ENCODE data around the gene CXXC5.

CXXC5 gene

GRCh38 chr5:139662617-139663016 is 14.5 kb downstream of the CXXC5 start:
- Mint-ChIP-seq H3K4me3 (no peak overlapping the region), H3K4me1 (ENCODE audit: low read depth) (peaks cover 10% of the 10 kb centered on the region), H3K9me3 (no peaks in the 10 kb centered on the region), H3K27ac (no peak overlapping the region), H3K27me3 (ENCODE audit: low read depth) (no peaks in the 10 kb centered on the region), H3K36me3 (ENCODE audit: low read depth) (no peaks in the 10 kb centered on the region)

- Mint-ChIP-seq H3K9me3 (no peaks in the 10 kb centered on the region), H3K4me1 (ENCODE audit: low read depth) (peaks cover 14% of the 10 kb centered on the region), H3K27ac (no peak overlapping the region), H3K27me3 (ENCODE audit: low read depth) (no peaks in the 10 kb centered on the region), H3K36me3 (ENCODE audit: low read depth) (no peaks in the 10 kb centered on the region), H3K4me3 (no peak overlapping the region)
Observed at GRCh38 chr5:139663207-139664085, 15.3 kb downstream of the CXXC5 start.

- no peak overlapping the region for H3K4me3 Mint-ChIP-seq
- no peaks in the 10 kb centered on the region for H3K27me3 Mint-ChIP-seq (ENCODE audit: low read depth)
- no peaks in the 10 kb centered on the region for H3K36me3 Mint-ChIP-seq (ENCODE audit: low read depth)
- H3K27ac Mint-ChIP-seq: no peak overlapping the region
- peaks cover 16% of the 10 kb centered on the region for H3K4me1 Mint-ChIP-seq (ENCODE audit: low read depth)
- no peaks in the 10 kb centered on the region for H3K9me3 Mint-ChIP-seq
Observed at GRCh38 chr5:139664086-139664693, 16.0 kb downstream of the CXXC5 start.

- peaks cover 19% of the 10 kb centered on the region for H3K4me1 Mint-ChIP-seq (ENCODE audit: low read depth)
- H3K36me3 Mint-ChIP-seq (ENCODE audit: low read depth): no peaks in the 10 kb centered on the region
- no peak overlapping the region for H3K4me3 Mint-ChIP-seq
- H3K27me3 Mint-ChIP-seq (ENCODE audit: low read depth): peaks cover 4% of the 10 kb centered on the region
- no peaks in the 10 kb centered on the region for H3K9me3 Mint-ChIP-seq
- H3K27ac Mint-ChIP-seq: no peak overlapping the region
Observed at GRCh38 chr5:139664727-139665351, 16.7 kb downstream of the CXXC5 start.

- no peaks in the 10 kb centered on the region for H3K9me3 Mint-ChIP-seq
- H3K4me3 Mint-ChIP-seq: no peak overlapping the region
- no peak overlapping the region for H3K27ac Mint-ChIP-seq
- H3K27me3 Mint-ChIP-seq (ENCODE audit: low read depth): peaks cover 7% of the 10 kb centered on the region
- no peaks in the 10 kb centered on the region for H3K36me3 Mint-ChIP-seq (ENCODE audit: low read depth)
- peaks cover 25% of the 10 kb centered on the region for H3K4me1 Mint-ChIP-seq (ENCODE audit: low read depth)
Observed at GRCh38 chr5:139665626-139666025, 17.5 kb downstream of the CXXC5 start.

- peaks cover 7% of the 10 kb centered on the region for H3K27me3 Mint-ChIP-seq (ENCODE audit: low read depth)
- H3K27ac Mint-ChIP-seq: no peak overlapping the region
- no peaks in the 10 kb centered on the region for H3K36me3 Mint-ChIP-seq (ENCODE audit: low read depth)
- H3K4me1 Mint-ChIP-seq (ENCODE audit: low read depth): peaks cover 26% of the 10 kb centered on the region
- H3K4me3 Mint-ChIP-seq: no peak overlapping the region
- H3K9me3 Mint-ChIP-seq: no peaks in the 10 kb centered on the region
Observed at GRCh38 chr5:139666551-139666950, 18.4 kb downstream of the CXXC5 start.

- peaks cover 26% of the 10 kb centered on the region for H3K4me1 Mint-ChIP-seq (ENCODE audit: low read depth)
- H3K27me3 Mint-ChIP-seq (ENCODE audit: low read depth): peaks cover 7% of the 10 kb centered on the region
- no peak overlapping the region for H3K27ac Mint-ChIP-seq
- peak overlapping the region; percentile 21 for H3K4me3 Mint-ChIP-seq
- H3K36me3 Mint-ChIP-seq (ENCODE audit: low read depth): no peaks in the 10 kb centered on the region
- no peaks in the 10 kb centered on the region for H3K9me3 Mint-ChIP-seq
Observed at GRCh38 chr5:139667001-139667729, 19.0 kb downstream of the CXXC5 start.

GRCh38 chr5:139667730-139668063 is 19.5 kb downstream of the CXXC5 start:
- Mint-ChIP-seq H3K27ac (no peak overlapping the region), H3K4me1 (ENCODE audit: low read depth) (peaks cover 26% of the 10 kb centered on the region)

GRCh38 chr5:139668064-139668880 is 20.1 kb downstream of the CXXC5 start:
- H3K27me3 Mint-ChIP-seq (ENCODE audit: low read depth): peaks cover 7% of the 10 kb centered on the region
- H3K4me3 Mint-ChIP-seq: peak overlapping the region; percentile 58
- H3K4me1 Mint-ChIP-seq (ENCODE audit: low read depth): peaks cover 26% of the 10 kb centered on the region
- peak overlapping the region; percentile 52 for H3K27ac Mint-ChIP-seq
- H3K36me3 Mint-ChIP-seq (ENCODE audit: low read depth): no peaks in the 10 kb centered on the region
- H3K9me3 Mint-ChIP-seq: no peaks in the 10 kb centered on the region

More at GRCh38 chr5:139667730-139668063, 19.5 kb downstream of the CXXC5 start:
- Mint-ChIP-seq H3K9me3 (no peaks in the 10 kb centered on the region), H3K27me3 (ENCODE audit: low read depth) (peaks cover 7% of the 10 kb centered on the region), H3K4me3 (peak overlapping the region; percentile 42), H3K36me3 (ENCODE audit: low read depth) (no peaks in the 10 kb centered on the region)

GRCh38 chr5:139668924-139669661 is 20.9 kb downstream of the CXXC5 start:
- Mint-ChIP-seq H3K4me3 (peak overlapping the region; percentile 33), H3K9me3 (no peaks in the 10 kb centered on the region), H3K36me3 (ENCODE audit: low read depth) (no peaks in the 10 kb centered on the region), H3K27ac (no peak overlapping the region), H3K27me3 (ENCODE audit: low read depth) (peaks cover 7% of the 10 kb centered on the region), H3K4me1 (ENCODE audit: low read depth) (peaks cover 26% of the 10 kb centered on the region)

GRCh38 chr5:139669662-139670368 is 21.7 kb downstream of the CXXC5 start:
- H3K27ac Mint-ChIP-seq: no peak overlapping the region
- H3K4me1 Mint-ChIP-seq (ENCODE audit: low read depth): peaks cover 26% of the 10 kb centered on the region
- no peaks in the 10 kb centered on the region for H3K9me3 Mint-ChIP-seq
- peaks cover 7% of the 10 kb centered on the region for H3K27me3 Mint-ChIP-seq (ENCODE audit: low read depth)
- H3K36me3 Mint-ChIP-seq (ENCODE audit: low read depth): no peaks in the 10 kb centered on the region
- peak overlapping the region; percentile 33 for H3K4me3 Mint-ChIP-seq

GRCh38 chr5:139670369-139671095 is 22.4 kb downstream of the CXXC5 start:
- H3K27ac Mint-ChIP-seq: no peak overlapping the region
- H3K9me3 Mint-ChIP-seq: no peaks in the 10 kb centered on the region
- H3K4me1 Mint-ChIP-seq (ENCODE audit: low read depth): peaks cover 26% of the 10 kb centered on the region
- H3K27me3 Mint-ChIP-seq (ENCODE audit: low read depth): peaks cover 7% of the 10 kb centered on the region
- no peaks in the 10 kb centered on the region for H3K36me3 Mint-ChIP-seq (ENCODE audit: low read depth)
- H3K4me3 Mint-ChIP-seq: no peak overlapping the region

Measured in T-helper 1 cell treated with Interleukin-12 subunit alpha and Interleukin-12 subunit beta and Interleukin-4 antibody, amounts not matched to agents 30 μg/mL and 1 μg/mL, for 36 hours (primary cell).